H1 (cell line): ENCODE measurements around the gene TGOLN2.

ENCODE experiments used
- ATF2 ChIP-seq: IDR thresholded peaks from 2 replicates; pipeline ENCODE4 v1.6.1; 2012; ENCODE audit warnings: low read length, inconsistent platforms
- BRCA1 ChIP-seq: IDR thresholded peaks from 2 replicates; pipeline ENCODE4 v1.6.1; 2012; ENCODE audit warnings: low read depth, low read length, improper control_type of control experiment
- CBX5 ChIP-seq: fragments of 300-800, 300-1000 bp; sonication (generic); IDR thresholded peaks from 2 replicates; pipeline ENCODE4 v1.7.1; 2016; ENCODE audit warnings: antibody characterized with exemption, low read length, low read depth
- CBX8 ChIP-seq: fragments of 300-800, 300-1000 bp; sonication (generic); IDR thresholded peaks from 2 replicates; pipeline ENCODE4 v1.7.1; 2016; ENCODE audit warnings: low read depth, low read length, borderline replicate concordance
- CEBPB ChIP-seq: IDR thresholded peaks from 2 replicates; pipeline ENCODE4 v1.6.1; 2012; ENCODE audit warnings: low read depth, low read length
- CTCF ChIP-seq, 3 experiments: IDR thresholded peaks; 1 replicate in 2 of 3; 2 replicates in 1 of 3; pipeline versions ENCODE4 v1.5.1 to v1.6.1; 2011; ENCODE audit warnings: low read length in 3 of 3, mild to moderate bottlenecking in 3 of 3, inconsistent platforms in 2 of 3, low read depth in 1 of 3, moderate library complexity in 1 of 3; ENCODE audit not compliant: insufficient read depth in 1 of 3; ENCODE audit errors: control extremely low read depth in 1 of 3
- EZH2 ChIP-seq: fragments of 200-600 bp; sonication (generic); IDR thresholded peaks from 2 replicates; pipeline ENCODE4 v1.7.1; 2012; ENCODE audit warnings: low read depth, mild to moderate bottlenecking, moderate library complexity, low read length, inconsistent platforms; ENCODE audit not compliant: severe bottlenecking
- GTF2F1 ChIP-seq: IDR thresholded peaks from 2 replicates; pipeline ENCODE4 v1.6.1; 2012; ENCODE audit warnings: low read depth, low read length, improper control_type of control experiment, borderline replicate concordance
- POLR2A ChIP-seq, 2 experiments: IDR thresholded peaks; 1 replicate in 1 of 2; 2 replicates in 1 of 2; pipeline ENCODE4 v1.6.1; 2011; ENCODE audit warnings: low read depth in 2 of 2, low read length in 2 of 2, mild to moderate bottlenecking in 2 of 2; ENCODE audit errors: control extremely low read depth in 1 of 2
- RAD21 ChIP-seq, 2 experiments: IDR thresholded peaks in 1 of 2; conservative IDR thresholded peaks in 1 of 2; 2 replicates each; pipeline ENCODE4 v1.6.1; 2011; ENCODE audit warnings: low read depth in 2 of 2, low read length in 2 of 2, improper control_type of control experiment in 1 of 2, inconsistent platforms in 1 of 2, mild to moderate bottlenecking in 1 of 2, moderate library complexity in 1 of 2
- RNF2 ChIP-seq: fragments of 200-900, 300-1000 bp; sonication (generic); IDR thresholded peaks from 2 replicates; pipeline ENCODE4 v1.7.1; 2016; ENCODE audit warnings: borderline replicate concordance, low read depth, mild to moderate bottlenecking, antibody characterized with exemption, low read length; ENCODE audit not compliant: poor library complexity, severe bottlenecking; ENCODE audit errors: missing control alignments
- SP1 ChIP-seq: IDR thresholded peaks from 2 replicates; pipeline ENCODE4 v1.6.1; 2011; ENCODE audit warnings: low read depth, low read length
- SRF ChIP-seq: IDR thresholded peaks from 2 replicates; pipeline ENCODE4 v1.6.1; 2011; ENCODE audit warnings: mild to moderate bottlenecking, low read depth, low read length, moderate library complexity
- YY1 ChIP-seq: IDR thresholded peaks from 2 replicates; pipeline ENCODE4 v1.6.1; 2011; ENCODE audit warnings: low read depth, mild to moderate bottlenecking, low read length

GRCh38 chr2:85309699-85310321 is 18.0 kb downstream of the TGOLN2 start:
- TF ChIP-seq CTCF (IDR thresholded peaks at IDR 0.05; ENCODE audit: control extremely low read depth in 1 of 3, insufficient read depth in 1 of 3, low read depth in 1 of 3, low read length in 3 of 3) (no peak), EZH2 (no peak), POLR2A (IDR thresholded peaks at IDR 0.05; ENCODE audit: control extremely low read depth in 1 of 2, low read depth in 2 of 2, low read length in 2 of 2) (no peak), SP1 (no peak), CBX8 (no peak), RNF2 (no peak), BRCA1 (no peak), SRF (no peak), CBX5 (no peak), CEBPB (no peak), YY1 (no peak), RAD21 (IDR thresholded peaks at IDR 0.05 in 1 of 2, conservative IDR thresholded peaks at IDR 0.05 in 1 of 2; ENCODE audit: low read depth in 2 of 2, low read length in 2 of 2) (no peak), ATF2 (no peak), GTF2F1 (no peak)
